ENCODE results near the gene PDK2.

Gene PDK2

DNA sequence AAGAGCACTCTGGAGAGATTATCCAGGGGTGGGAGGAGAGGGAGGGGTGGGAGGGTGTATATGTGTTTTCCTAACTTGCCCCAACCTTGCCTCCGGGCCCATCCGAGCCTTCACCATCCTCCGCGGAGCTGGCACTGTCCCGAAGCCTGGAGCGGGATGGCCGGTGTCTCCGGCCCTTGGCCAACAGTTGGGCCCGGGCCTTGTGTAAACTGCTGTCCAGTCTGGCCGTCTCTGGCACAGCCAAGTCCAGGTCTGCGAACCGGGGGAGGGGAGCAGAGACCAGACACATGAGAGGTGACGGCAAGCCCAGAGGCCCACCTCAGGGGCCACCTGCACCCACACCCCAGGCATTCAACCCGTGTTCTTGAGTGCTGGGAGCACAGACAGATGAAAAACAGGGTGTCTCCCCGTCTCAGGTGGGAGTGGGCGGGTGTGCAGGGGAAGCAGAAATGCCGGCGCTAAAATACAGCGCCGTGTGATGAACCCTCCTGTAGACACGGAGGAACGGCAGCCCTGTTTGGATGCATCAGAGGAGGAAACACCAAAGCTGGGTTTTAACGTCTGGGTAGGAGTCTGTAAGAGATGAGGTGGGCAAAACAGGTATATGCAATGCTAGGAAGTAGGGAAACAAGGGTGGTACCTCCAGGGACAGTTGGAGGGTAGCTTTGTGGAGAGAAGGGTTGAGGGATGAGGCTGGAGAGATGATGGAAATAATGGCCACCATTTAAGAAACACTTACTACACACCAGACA lies 23.1 kb downstream of the PDK2 start:
- DNase-seq (ENCODE audit: low read depth) = no peak

DNA sequence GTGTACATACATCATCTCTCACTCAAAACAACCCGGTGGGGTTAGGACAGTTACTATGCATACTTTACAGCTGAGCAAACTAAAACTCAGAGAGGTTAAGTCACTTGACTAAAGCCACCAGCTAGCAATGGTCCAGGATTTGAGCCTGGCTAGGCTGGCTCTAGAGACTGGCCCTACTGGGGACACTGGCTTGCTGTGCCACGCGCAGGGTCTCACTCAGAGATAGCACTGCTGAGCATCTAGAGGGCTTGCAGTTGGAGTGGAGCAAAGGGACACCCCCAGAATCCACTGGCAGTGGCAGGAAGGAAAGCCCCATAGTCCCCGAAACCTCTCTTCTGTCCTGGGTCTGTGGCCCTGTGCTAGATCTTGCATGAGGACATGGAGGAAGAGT lies 23.7 kb downstream of the PDK2 start:
- DNase-seq (ENCODE audit: low read depth) = no peak

DNA sequence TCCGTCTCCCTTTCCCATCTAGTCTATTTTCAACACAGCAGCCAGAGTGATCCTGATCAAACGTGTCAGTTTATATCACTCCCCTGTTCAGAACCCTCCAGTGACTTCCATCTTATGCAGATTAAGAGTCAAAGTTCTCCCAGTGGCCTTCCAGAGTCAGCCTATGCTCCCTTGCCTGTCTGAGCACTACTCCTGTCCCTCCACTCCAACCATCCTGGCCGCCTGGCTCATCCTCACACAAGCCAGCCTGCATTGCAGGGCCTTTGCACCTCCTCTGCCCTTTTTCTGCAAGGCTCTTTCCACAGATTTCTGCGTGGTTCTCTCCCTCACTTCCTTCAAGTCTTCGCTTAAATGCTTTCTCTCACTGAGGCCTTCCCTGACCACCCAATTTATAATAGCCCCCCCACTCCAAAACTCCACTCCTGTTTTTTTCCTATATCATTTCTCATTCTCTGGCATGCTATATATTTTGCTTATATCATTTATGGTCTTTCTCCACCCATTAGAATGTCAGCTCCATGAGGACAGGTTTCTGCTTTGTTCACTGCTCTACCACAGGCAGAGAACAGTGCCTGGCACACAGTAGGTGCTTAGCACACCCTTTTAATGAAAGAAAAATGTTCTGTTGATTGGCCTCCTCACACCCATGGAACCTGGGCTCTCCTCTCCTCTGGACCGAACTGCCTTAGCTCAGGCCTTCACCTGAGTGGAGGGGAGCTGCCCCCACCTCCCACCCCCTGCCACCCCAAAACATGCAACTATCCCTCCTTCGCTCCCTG lies 25.5 kb downstream of the PDK2 start:
- DNase-seq (ENCODE audit: low read depth) = no peak

DNA sequence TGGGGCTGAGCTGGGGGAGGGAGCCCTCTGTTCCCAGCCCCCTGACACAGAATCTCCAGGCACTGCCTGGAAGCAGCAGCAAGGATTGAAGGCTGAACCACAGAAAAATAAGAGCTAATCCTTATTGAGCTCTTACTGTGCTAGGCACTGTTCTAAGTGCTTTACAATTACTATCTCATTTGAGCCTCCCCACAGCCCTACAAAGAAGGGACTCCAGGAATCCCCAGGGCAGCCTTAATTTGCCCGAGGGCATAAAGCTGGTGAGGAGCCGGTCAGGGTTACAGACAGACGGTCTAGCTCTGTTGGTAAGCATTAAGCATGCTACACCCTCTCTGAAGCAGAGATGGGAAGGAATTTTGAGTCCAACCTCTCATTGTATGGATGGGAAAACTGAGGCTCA lies 27.8 kb downstream of the PDK2 start:
- DNase-seq (ENCODE audit: low read depth) = no peak

DNA sequence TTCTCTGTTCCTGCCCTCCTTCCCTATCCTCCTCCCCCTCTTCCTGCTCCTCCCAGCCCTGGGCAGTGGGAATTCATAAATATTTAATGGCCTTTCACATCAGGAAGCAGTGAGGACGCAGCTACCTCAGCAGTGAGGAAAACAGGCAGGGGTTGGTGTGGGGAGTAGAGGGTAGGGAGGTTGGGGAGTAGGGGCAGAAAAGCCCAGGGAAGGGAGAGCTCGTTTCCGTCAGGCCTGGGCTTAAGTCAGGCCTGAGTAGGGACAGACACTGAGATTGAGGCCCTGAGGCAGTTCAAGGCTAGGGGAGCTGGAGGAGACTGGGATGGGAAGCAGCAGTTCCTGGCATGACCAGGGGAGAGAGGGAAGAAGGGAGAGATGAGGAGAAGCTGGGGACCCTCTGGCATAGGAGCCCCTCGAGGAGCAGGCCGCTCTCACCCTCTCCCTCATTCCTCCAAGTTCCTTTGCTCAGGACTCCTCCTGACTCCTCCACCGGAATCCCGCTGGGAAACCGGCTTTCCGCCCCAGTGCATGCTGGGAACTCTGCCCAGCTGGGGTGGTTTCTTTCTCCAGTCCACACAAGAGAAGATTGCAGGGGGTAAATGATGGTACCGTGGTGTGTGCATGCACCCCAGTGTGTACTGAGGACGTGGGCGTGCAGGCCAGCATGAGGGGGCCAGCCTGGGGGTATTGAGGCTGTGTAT lies 28.6 kb downstream of the PDK2 start:
- DNase-seq (ENCODE audit: low read depth) = no peak

DNA sequence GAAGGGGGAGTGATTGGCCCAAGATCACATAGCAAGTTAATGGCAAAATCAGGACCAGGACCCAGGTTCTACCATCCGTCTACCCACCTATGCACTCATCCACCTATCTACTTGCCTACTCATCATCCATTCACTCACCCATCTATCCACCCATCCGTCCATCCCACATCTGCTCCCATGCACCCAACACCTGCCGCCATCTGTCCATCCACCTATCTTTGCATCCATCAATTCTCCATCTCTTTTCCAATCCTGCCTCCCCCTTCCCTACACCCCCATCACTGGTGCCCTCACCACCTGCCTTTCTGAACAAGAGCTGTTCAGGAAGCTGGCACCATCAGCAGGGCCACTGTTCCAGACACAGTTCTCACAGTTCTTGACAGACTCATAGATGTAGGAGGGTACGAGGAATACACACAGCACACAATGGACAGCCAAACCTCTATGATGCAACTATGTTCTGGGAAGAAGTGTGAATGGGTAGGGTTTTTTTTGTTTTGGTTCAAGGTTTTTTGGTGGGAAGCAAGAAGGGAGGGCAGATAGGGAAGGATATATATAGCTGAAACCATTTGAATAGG lies 30.4 kb downstream of the PDK2 start:
- no peak for DNase-seq (ENCODE audit: low read depth)

DNA sequence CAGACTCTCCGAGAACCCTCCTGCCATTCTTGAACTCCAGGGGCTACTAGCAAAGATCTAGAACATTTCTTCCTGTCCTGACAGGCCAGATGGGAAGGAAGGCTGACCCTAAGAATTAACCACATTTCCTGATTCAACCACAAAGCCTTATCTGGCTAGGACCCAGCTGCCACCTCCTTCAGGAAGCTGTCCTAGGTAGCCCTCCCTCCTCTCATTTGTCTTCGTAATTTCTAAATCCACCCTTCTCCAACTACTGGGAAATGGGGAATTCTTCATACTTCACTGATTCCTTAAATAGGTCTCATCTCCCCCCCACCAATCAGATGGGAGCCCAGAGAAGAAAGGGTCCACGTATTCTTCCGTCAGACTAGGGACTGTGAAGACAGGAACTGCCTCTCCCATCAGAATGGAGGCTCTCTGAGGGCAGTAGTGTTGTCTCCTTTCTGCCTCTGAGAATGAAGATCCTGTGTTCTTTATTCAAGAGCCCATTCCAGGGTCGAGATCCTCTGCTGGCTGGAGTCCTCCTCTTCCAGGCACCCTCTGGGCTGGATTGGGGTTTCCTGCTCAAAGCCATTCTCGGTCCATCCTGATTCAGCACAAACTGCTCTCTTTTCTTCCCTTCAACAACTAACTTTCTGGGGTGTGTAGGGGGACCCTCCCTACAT lies 32.7 kb downstream of the PDK2 start:
- no peak for DNase-seq (ENCODE audit: low read depth)

DNA sequence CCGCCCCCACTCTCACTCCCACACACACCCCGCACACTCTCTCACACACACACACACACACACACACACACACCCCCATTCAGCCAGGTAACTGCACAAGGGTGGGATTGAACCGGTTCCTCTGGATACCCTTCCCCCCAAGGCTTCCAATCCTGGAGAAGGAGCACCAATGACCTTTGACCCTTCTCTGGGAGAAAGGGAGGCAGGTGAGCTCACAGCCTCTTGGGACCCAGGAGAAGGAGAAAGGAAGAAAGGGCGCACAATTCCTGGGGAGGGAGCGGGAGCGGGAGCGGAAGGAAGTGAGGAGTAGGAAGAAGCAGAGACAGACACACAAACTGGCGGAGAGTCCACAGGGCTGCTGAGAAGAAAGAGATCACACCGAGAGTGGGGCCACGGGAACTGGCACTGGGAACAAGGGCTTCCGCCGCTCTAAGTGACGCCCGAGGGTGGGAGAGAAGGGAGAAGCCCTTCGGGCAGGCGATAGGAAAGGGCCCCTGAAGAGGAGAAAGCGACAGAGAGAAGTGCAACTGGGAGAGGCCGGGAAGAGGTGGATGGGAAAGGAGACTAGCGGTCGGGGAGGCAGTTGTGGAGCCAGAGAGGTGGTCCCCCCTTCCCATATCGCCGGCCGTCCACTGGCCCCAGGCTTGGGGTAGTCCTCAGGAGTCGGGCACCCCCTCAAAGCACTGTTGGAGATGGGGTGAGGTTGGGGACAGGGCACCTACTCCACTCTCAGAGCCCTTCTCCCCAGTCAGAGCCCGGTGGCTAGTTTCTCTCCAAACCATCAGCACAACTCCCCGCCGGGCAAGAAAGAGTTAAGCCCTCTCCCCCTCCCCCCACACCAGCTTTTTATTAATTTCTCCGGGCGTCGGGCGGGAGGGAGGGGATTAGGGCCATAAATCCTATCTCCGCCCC lies 33.5 kb downstream of the PDK2 start:
- no peak for DNase-seq (ENCODE audit: low read depth)

DNA sequence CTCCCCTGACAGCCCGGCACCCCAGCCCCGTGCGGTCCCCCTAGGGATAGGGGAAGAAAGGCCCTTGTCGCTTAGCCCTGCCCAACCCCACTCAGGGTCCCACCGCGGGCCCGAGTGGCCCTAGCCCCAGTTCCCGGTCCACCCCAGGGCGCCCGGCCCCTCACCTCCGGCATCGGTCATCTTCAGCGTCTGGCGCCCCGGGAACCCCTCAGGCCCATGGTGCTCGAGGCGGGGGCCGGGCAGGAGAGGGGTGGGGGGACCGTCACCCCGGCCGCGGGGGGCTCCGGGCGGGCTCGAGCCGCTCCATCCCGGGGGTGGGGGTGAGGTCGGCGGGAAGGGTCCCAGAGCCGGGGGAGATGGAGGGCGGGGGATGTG lies 34.2 kb downstream of the PDK2 start:
- DNase-seq (ENCODE audit: low read depth) = no peak

DNA sequence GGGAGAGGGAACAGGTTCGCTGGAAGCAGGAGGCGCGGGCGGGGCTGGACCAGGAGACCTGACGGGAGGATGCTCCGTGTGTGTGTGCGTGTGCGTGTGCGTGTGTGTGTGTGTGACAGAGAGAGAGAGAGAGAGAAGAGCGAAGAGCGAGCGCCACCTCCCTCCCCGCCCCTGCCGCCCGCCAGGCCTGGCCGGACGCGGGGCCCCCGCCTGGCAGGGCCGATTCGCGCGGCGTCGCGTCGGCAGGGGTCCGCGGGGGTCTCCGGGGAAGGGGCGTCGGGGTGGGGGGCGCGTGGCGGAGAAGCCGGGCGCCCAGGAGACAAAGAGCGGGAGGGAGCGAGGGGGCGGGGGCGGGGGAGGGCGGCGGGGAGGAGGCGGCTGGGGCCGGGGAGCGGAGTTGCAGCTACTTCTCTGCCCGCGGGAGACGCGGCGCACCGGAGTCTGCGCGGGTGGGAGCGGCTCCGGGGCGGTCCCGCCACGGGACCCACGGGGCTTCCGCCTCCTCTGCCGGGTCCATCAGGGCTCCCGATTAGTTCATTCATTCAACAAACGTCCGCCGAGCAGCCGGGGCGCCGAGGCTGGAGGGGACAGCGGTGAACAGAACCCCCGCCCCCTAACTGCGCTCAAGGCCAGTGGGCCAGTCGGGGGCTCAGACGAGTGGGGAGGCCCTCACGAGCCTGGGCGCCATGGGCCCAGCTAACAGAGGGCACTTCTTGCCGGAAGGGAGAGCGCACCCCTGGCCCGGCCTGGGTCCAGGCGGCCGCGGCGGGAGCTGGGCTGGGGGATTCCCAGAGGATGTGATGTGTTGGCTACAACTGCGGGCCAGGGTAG lies 34.8 kb downstream of the PDK2 start, which contains the start of gene SAMD14:
TSS of gene SAMD14 (minus strand) at position 433 of the 831 bp plus-strand sequence. CDS start 5,201 bp downstream, outside the sequence.
- DNase-seq (ENCODE audit: low read depth) = no peak

DNA sequence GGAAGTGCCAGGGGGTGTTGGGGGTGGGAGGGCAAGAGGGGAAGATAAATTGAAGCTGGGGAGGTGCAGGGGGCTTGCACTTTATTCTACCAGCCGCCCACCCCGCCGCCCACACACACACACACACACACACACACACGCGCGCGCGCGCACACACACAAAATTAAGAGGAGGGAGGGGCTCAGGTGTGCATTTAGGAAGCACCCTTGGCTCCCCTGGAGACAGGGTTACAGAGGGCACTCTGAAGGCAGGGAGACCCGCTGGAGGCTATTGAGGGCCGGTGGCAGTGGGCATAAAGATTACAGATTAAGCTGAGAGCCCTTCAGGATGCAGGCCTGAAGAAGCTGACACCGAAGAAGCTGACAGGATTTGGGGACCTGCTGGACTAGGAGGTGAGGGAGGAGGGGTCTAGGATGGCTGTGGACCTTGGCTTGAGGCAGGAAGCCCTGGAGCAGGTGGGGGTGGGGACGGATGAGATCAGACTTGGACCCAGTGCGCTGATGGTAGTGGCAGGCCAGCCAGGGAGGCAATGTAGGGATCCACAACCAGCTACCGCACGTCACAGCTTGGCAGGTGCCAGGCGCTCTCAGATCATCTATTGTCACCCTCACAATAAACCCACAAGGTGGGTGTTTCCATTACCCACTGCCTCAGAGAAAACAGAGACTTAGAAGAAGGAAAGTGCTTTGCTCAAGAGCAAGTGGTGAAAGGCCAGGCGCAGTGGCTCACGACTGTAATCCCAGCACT lies 35.6 kb downstream of the PDK2 start:
- DNase-seq (ENCODE audit: low read depth) = no peak

DNA sequence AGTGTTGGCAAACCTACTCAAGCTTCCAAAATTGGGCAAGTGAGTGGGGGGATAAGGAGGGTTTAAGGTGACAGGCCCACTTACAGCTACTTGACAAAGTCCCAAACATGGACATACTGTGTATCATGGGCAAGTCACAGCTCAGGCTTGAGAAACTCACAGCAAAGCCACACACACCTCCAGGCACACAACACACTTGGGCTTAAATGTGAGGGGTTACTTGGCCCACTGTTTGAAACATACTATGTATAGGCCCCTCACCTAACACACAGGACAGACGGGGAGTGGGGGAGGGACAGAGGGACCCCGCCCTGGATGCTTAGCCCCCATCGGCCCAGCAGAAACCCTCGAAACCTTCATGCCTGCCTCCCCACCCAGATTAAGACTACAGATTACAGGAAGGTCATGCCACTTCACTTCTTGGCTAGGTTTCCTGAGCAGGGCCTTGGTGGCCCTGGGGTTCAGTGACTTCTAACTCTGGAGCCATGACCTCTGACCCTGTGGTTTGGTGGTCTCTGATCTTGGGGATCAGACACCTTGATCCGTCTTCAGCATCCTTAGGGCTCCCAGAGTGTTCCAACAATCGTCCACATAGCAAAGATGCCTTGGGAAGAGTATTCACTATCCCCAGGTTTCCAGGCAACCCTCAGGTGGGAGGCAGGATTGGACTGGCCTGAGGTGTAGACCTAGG lies 37.1 kb downstream of the PDK2 start:
- no peak for DNase-seq (ENCODE audit: low read depth)

DNA sequence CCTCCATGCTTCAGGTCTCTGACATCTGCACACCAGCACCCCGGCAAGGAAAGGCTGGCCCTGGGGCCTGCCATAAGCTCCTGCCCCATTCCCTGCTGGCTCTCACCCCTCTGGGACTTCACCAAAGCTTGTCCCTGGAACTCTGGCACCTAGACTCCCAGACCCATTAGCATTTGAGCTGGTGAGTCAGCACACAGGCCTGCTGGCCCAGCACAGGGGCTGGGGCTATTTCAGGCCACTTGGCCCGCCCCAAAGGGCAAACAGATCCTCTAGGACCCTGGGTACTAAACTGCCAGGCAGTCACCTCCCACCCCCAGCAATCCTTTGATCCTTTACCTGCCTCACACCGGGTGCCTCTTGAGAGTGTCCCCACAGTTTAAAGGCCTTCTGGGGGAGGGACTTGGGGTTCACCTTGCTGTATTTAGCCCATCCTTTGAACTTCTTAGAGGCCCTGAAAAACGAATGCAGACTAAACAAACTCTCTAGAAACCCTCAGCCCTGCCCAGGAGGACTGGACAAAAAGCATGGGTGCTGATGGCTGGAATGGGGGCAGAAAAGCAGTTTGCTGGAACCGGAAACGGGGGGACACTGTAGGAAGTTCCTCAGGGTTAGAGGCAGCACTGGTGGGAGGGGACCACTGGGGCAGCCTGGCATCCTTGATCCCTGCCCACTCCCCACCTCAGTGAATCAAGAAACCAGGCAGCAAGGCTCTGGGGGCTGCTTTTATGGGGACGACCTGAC lies 38.0 kb downstream of the PDK2 start:
- DNase-seq (ENCODE audit: low read depth) = no peak

DNA sequence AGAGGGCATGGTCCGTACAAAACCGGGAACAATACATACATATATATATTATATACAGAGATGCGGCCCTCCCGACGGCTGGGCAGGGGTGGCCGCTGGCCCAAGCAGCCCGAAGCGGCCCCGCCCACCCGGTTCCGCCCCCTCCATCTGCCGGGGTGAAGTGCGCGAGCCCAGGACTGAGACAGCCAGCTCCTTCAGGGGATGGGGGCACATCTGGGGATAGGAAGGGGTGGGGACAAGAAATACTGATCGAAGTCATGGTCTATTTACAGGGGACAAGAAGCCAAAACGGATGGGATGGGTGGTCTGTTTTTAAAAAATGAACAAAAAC lies 38.6 kb downstream of the PDK2 start:
- DNase-seq (ENCODE audit: low read depth) = no peak

DNA sequence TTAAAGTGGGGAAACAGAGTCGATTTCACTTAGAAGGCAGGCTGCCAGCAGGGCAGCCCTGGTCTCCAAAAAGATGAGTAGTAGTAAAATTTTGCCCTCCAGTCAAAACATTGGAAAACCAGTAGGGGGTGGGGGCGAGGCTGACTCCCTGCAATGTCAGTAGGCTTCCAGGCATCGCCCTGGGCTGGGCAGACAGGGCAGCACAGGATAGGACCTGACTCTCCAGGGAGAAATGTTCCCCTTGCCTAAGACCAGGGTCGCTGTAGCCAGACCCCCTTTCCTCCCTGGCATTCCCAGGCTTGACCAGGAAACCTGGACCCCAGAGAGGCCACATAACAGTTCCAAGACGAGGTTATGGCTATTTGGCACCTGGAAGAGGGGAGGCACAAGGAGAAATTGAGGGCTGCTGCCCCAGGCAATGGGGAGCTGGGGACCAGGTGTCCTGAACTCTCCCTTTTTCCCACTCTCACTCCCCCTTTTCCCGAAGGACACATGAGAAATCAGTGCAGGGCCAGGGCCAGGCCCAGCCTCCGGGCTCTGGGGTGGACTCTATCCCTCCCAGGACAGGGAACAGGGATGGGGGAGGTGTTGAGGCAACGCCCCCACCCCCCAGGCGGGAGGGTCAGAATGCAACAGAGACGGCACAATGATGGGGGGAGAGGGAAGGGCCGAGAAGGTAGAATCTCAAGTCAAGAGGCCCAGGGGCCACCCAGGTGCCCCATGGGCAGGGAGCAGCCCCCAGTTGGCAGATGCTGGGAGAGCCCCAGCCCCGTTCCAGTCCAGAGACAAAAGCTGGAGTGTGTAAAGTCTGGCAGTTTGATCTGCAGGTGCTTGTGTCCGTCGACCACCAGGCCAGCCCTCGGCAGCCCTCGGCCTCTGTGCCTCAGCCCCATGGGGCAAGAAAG lies 39.3 kb downstream of the PDK2 start:
- no peak for DNase-seq (ENCODE audit: low read depth)

DNA sequence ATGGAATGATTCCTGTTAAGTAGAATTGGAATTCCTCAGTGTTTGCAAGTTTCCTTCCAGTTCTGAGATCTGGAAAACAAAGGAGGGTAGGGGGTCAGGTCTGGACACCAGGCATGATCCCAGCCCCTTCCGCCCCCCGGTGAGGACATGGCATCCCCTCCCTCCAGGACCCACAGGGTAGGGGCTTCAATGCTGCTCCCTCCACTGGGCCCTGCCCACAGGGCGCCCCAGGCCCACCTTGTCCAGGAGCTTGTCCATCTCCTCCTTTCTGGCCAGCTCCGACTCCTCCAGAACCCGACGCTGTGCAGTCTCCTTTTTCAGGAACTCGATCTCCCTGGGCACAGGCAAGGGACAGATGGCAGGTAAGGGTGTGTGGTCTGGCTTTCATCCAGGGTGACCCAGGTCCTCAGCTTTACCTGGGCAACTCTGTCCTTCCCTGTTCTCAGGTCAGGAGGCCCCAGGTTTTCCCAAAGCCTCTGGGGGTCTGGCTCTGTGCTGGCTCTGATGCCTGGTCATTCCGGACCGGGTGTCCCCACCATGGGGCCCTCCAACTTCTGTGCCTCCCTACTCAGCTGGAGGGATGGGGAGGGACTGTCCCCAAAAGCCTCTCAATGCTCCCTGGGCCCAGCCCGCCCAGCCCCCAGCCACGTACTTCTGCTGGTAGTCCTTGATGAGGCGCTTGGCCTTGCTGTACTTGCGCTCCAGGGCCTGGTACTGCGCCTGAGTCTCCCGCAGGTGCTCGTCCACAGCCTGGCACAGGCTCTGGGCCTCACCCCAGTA lies 40.4 kb downstream of the PDK2 start:
- DNase-seq (ENCODE audit: low read depth) = no peak

All from stromal cell of bone marrow (primary cell).